Upper lobe of left lung (tissue), 4 donors: ENCODE results near the gene COA6.

Experiments used
- EP300 ChIP-seq, 4 donors: sonication (generic); formaldehyde crosslinking; IDR thresholded peaks; one replicate each; pipeline ENCODE4 v1.5.1; 2017; ENCODE audit warnings: antibody characterized with exemption in 4 of 4, control low read depth in 2 of 4
- POLR2A ChIP-seq, 4 donors: fragments of 450-650 bp; IDR thresholded peaks; one replicate each; pipeline ENCODE4 v1.5.1; 2016 to 2017; ENCODE audit warnings: antibody characterized with exemption in 4 of 4, mild to moderate bottlenecking in 2 of 4
- POLR2AphosphoS5 ChIP-seq, 2 donors: sonication (generic); formaldehyde crosslinking; IDR thresholded peaks; one replicate each; pipeline ENCODE4 v1.5.1; 2017; ENCODE audit warnings: antibody characterized with exemption in 2 of 2
- TF ChIP-seq, protein P1 (sequence below), 6 experiments: fragments of 450-650 bp in 4 of 6; fragments of 200-600 bp in 2 of 6; sonication (generic) in 2 of 6; IDR thresholded peaks; one replicate each; pipeline ENCODE4 v1.5.1; 2016 to 2019; ENCODE audit warnings: antibody characterized with exemption in 6 of 6

DNA sequence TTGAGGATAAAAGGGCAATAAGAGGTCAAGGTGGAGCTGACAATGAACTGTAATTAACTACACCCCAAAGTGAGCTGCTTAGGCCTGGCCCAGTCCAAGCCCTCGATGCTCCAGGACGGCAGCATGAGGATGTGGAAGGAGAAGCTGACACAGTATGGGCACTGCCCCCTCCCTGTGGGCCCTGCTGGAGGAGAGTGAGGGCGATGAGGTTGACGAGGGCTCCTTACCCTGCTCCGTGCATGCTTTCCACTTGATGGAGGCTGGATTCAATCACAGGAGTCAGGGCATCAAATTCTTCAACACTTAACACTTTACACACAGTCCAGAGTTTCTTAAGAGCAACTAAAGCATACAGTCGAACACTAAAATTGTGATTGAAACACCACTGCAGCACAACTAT lies 32.4 kb downstream of the COA6 start:
- TF ChIP-seq, protein P1, sequence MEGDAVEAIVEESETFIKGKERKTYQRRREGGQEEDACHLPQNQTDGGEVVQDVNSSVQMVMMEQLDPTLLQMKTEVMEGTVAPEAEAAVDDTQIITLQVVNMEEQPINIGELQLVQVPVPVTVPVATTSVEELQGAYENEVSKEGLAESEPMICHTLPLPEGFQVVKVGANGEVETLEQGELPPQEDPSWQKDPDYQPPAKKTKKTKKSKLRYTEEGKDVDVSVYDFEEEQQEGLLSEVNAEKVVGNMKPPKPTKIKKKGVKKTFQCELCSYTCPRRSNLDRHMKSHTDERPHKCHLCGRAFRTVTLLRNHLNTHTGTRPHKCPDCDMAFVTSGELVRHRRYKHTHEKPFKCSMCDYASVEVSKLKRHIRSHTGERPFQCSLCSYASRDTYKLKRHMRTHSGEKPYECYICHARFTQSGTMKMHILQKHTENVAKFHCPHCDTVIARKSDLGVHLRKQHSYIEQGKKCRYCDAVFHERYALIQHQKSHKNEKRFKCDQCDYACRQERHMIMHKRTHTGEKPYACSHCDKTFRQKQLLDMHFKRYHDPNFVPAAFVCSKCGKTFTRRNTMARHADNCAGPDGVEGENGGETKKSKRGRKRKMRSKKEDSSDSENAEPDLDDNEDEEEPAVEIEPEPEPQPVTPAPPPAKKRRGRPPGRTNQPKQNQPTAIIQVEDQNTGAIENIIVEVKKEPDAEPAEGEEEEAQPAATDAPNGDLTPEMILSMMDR (IDR thresholded peaks at IDR 0.05): no peak
- TF ChIP-seq POLR2A (IDR thresholded peaks at IDR 0.05) (no peak), POLR2AphosphoS5 (IDR thresholded peaks at IDR 0.05) (no peak), EP300 (IDR thresholded peaks at IDR 0.05) (no peak)
